Prostate gland (tissue), 2 donors: Measurements from ENCODE around the gene CD83.

Source experiments
- CTCF ChIP-seq, 4 experiments: fragments of 200-600 bp in 2 of 4; fragments of 450-650 bp in 2 of 4; sonication (generic) in 2 of 4; IDR thresholded peaks; 1 replicate in 3 of 4; 2 replicates in 1 of 4; pipeline ENCODE4 v1.5.1; 2016 to 2019; ENCODE audit warnings: antibody characterized with exemption in 4 of 4, mild to moderate bottlenecking in 2 of 4, moderate library complexity in 2 of 4
- POLR2A ChIP-seq: fragments of 450-650 bp; IDR thresholded peaks from one replicate; pipeline ENCODE4 v1.6.1; 2016; ENCODE audit warnings: antibody characterized with exemption, mild to moderate bottlenecking
- POLR2AphosphoS5 ChIP-seq: sonication (generic); formaldehyde crosslinking; IDR thresholded peaks from one replicate; pipeline ENCODE4 v1.6.1; 2017; ENCODE audit warnings: antibody characterized with exemption

GRCh38 chr6:14121936-14122344 lies 4.4 kb downstream of the CD83 start:
- no peak for TF ChIP-seq POLR2AphosphoS5
- TF ChIP-seq POLR2A, result no peak
- no peak for TF ChIP-seq CTCF (IDR thresholded peaks at IDR 0.05)
